GM10248 (cell line): ENCODE measurements around the gene AKAP13.

Experiments used
- CTCF ChIA-PET: fragments of 300-600 bp; sonication (Branson Sonifier 250); formaldehyde crosslinking; extraction: SDS; loops from one replicate; lab custom pipeline; 2021; ENCODE audit warnings: antibody characterized with exemption; lab: Yijun Ruan, JAX
- POLR2A ChIA-PET: fragments of 350-650 bp; sonication (Branson Sonifier 250); formaldehyde crosslinking; extraction: SDS; loops from one replicate; lab custom pipeline; 2020; ENCODE audit warnings: antibody characterized with exemption; lab: Yijun Ruan, JAX
- DNase-seq: peaks from one replicate; pipeline ENCODE4 v3.0.0; 2012; ENCODE audit errors: extremely low spot score
- TF ChIP-seq, protein P1 (sequence below): IDR thresholded peaks from 2 replicates; pipeline ENCODE4 v1.5.1; 2012; ENCODE audit warnings: mild to moderate bottlenecking, low read depth; ENCODE audit errors: extremely low read depth, missing control alignments, control extremely low read depth

AKAP13 gene

DNA sequence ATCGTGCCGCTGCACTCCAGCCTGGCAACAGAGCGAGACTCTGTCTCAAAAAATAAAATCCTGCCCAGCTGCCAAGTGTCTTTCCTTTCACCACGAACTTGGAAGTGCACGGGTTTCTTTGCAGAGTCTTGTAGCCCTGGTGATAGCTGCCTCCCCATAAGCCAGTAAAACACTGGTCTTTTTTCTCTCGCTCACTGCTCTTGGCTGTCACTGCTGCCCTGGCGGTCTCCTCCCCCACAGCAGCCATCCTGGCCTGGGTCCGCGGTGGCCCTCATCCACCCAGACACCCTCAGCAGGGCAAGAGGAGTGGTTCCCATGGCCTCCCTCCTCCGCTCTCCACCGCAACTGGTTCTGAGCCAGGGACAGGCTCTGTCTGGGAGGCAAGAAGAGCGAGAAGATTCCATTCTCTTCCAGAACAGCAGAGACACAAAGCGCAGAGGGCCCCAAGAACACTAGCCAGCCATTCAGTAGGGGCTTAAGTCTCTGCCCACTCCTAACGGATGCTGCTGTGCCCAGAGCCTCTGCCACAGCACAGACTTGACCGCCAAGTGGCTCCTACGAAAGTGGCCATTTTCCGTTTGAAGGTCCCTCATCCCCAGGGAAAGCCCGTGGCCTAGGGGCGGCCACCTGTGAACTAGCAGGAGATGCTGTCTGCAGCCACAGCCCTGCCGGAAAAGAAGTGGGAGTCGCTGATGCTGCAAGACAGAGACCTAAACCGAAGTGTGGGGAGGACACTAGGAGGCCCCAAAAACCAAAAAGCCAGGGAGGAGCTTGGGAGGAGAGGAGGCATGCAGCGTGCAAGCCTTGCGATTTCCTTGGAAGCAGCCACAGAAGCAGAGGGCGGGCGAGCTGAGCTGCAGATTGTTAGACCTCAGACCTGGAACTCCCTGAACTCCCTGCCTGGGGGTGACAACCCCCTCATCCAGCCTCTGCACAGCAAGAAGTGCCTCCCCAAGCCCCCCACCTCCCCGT is 370.2 kb downstream of the AKAP13 start:
- POLR2A ChIA-PET, result interaction anchor here (1.1 kb wide), 1 partner anchor 10 kb away, joined by 4 read pairs; no protein-coding TSS in a partner anchor
- TF ChIP-seq, protein P1, sequence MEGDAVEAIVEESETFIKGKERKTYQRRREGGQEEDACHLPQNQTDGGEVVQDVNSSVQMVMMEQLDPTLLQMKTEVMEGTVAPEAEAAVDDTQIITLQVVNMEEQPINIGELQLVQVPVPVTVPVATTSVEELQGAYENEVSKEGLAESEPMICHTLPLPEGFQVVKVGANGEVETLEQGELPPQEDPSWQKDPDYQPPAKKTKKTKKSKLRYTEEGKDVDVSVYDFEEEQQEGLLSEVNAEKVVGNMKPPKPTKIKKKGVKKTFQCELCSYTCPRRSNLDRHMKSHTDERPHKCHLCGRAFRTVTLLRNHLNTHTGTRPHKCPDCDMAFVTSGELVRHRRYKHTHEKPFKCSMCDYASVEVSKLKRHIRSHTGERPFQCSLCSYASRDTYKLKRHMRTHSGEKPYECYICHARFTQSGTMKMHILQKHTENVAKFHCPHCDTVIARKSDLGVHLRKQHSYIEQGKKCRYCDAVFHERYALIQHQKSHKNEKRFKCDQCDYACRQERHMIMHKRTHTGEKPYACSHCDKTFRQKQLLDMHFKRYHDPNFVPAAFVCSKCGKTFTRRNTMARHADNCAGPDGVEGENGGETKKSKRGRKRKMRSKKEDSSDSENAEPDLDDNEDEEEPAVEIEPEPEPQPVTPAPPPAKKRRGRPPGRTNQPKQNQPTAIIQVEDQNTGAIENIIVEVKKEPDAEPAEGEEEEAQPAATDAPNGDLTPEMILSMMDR, result no peak
- CTCF ChIA-PET, result interaction anchor here (1.0 to 1.3 kb wide), 2 partner anchors 10 to 11 kb away, joined by 3 read pairs; no protein-coding TSS in a partner anchor
- DNase-seq, result no peak

GRCh38 chr15:85751291-85752123 is 371.1 kb downstream of the AKAP13 start:
- TF ChIP-seq, protein P1, result no peak
- ChIA-PET POLR2A (no interaction called here), CTCF (interaction anchor here (1.2 to 1.5 kb wide), 3 partner anchors 9 to 12 kb away, joined by 3 to 5 read pairs (median 3); no protein-coding TSS in a partner anchor)
- no peak for DNase-seq

GRCh38 chr15:85752124-85752475 is 371.7 kb downstream of the AKAP13 start:
- CTCF ChIA-PET, result interaction anchor here (1.2 to 1.5 kb wide), 3 partner anchors 9 to 13 kb away, joined by 3 to 5 read pairs (median 3); no protein-coding TSS in a partner anchor
- DNase-seq, result no peak

GRCh38 chr15:85752491-85752961 is 372.1 kb downstream of the AKAP13 start:
- no peak for DNase-seq
- POLR2A ChIA-PET, result no interaction called here
- TF ChIP-seq, protein P1, result no peak
- CTCF ChIA-PET, result interaction anchor here (0.9 to 1.5 kb wide), 3 partner anchors 10 to 34 kb away, joined by 3 to 5 read pairs (median 3); no protein-coding TSS in a partner anchor

More at GRCh38 chr15:85752124-85752475, 371.7 kb downstream of the AKAP13 start:
- POLR2A ChIA-PET, result no interaction called here
- TF ChIP-seq, protein P1, result no peak

DNA sequence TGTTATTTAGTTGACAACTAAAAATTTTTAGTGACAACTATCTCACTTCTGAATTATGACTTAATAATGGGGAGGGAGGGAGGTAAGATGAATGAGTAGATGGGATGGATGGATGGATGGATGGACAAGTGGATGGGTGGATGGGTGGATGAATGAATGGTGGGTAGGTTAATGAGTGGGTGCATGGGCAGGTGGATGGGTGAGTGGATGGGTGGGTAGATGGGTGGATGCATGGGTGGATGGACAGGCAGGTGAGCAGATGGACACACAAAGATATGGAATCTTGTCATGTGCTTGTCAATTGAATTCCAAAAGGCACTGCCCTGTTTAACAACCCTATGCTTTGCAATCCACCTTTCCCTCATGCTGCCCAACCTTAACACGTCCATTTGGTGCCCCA is 372.9 kb downstream of the AKAP13 start:
- CTCF ChIA-PET, result interaction anchor here (0.9 kb wide), 1 partner anchor 33 kb away, joined by 3 read pairs; no protein-coding TSS in a partner anchor
- POLR2A ChIA-PET, result no interaction called here
- DNase-seq, result no peak
- TF ChIP-seq, protein P1, result no peak
